OCI-LY1 (cell line): ENCODE measurements around the gene STYK1.

Experiments used
- H2AFZ ChIP-seq: fragments of 200-600 bp; sonication (generic), shearing (Covaris generic); 2 replicates; pipeline ENCODE4 v1.6.0; 2014; ENCODE audit warnings: antibody characterized with exemption, mild to moderate bottlenecking, low read length
- H3F3A ChIP-seq: fragments of 200-600 bp; sonication (generic), shearing (Covaris generic); 2 replicates; pipeline ENCODE4 v1.6.0; 2014; ENCODE audit warnings: mild to moderate bottlenecking, antibody characterized with exemption, low read length, moderate library complexity; ENCODE audit not compliant: insufficient read depth
- H3K27ac ChIP-seq: fragments of 200-600 bp; sonication (generic); 2 replicates; pipeline ENCODE4 v1.5.1; 2014; ENCODE audit warnings: low read length, mixed run types, mild to moderate bottlenecking, low read depth; ENCODE audit not compliant: poor library complexity, severe bottlenecking
- H3K27me3 ChIP-seq: fragments of 200-600 bp; sonication (generic); 2 replicates; pipeline ENCODE4 v1.6.0; 2014; ENCODE audit warnings: antibody characterized with exemption, mild to moderate bottlenecking, low read length, moderate library complexity; ENCODE audit not compliant: insufficient read depth
- H3K36me3 ChIP-seq: fragments of 200-600 bp; sonication (generic); 2 replicates; pipeline ENCODE4 v1.6.1; 2014; ENCODE audit warnings: mild to moderate bottlenecking, antibody characterized with exemption, low read length, moderate library complexity, mixed read lengths; ENCODE audit not compliant: insufficient read depth
- H3K4me1 ChIP-seq: fragments of 200-600 bp; sonication (generic); 2 replicates; pipeline ENCODE4 v1.5.1; 2014; ENCODE audit warnings: mild to moderate bottlenecking, low read length, moderate library complexity; ENCODE audit not compliant: insufficient read depth, severe bottlenecking
- H3K4me2 ChIP-seq: fragments of 200-600 bp; sonication (generic), shearing (Covaris generic); 2 replicates; pipeline ENCODE4 v1.6.1; 2014; ENCODE audit warnings: low read length
- H3K4me3 ChIP-seq: fragments of 200-600 bp; sonication (generic); 2 replicates; pipeline ENCODE4 v1.5.1; 2014; ENCODE audit warnings: low read length, low read depth, mild to moderate bottlenecking, mixed read lengths; ENCODE audit not compliant: poor library complexity, severe bottlenecking
- H3K79me2 ChIP-seq: fragments of 200-600 bp; shearing (Covaris generic); 2 replicates; pipeline ENCODE4 v1.6.1; 2016; ENCODE audit warnings: mixed run types, low read length, mixed read lengths; ENCODE audit not compliant: insufficient read depth
- H3K9ac ChIP-seq: fragments of 200-600 bp; sonication (generic), shearing (Covaris generic); 2 replicates; pipeline ENCODE4 v1.6.1; 2014; ENCODE audit warnings: mild to moderate bottlenecking, low read length, mixed read lengths
- H3K9me2 ChIP-seq: fragments of 200-600 bp; sonication (generic), shearing (Covaris generic); 2 replicates; pipeline ENCODE4 v1.6.1; 2014; ENCODE audit warnings: low read depth, mild to moderate bottlenecking, low read length, mixed read lengths
- H3K9me3 ChIP-seq: fragments of 200-600 bp; shearing (Covaris generic); 2 replicates; pipeline ENCODE4 v1.6.1; 2014; ENCODE audit warnings: low read length, mixed read lengths
- H4K20me1 ChIP-seq: fragments of 200-600 bp; sonication (generic), shearing (Covaris generic); 2 replicates; pipeline ENCODE4 v1.6.0; 2016; ENCODE audit warnings: mild to moderate bottlenecking, low read length; ENCODE audit not compliant: insufficient read depth
- EZH2 ChIP-seq: fragments of 200-600 bp; sonication (generic), shearing (Covaris generic); IDR thresholded peaks from 2 replicates; pipeline ENCODE4 v1.8.0; 2017; ENCODE audit warnings: borderline replicate concordance, mixed run types, mild to moderate bottlenecking, antibody characterized with exemption, low read length, moderate library complexity, mixed read lengths
- TF ChIP-seq, protein P1 (sequence below): fragments of 200-600 bp; sonication (generic), shearing (Covaris generic); IDR thresholded peaks from 2 replicates; pipeline ENCODE4 v1.5.1; 2017; ENCODE audit warnings: mild to moderate bottlenecking, antibody characterized with exemption, low read length, moderate library complexity, mixed read lengths

STYK1 gene

DNA sequence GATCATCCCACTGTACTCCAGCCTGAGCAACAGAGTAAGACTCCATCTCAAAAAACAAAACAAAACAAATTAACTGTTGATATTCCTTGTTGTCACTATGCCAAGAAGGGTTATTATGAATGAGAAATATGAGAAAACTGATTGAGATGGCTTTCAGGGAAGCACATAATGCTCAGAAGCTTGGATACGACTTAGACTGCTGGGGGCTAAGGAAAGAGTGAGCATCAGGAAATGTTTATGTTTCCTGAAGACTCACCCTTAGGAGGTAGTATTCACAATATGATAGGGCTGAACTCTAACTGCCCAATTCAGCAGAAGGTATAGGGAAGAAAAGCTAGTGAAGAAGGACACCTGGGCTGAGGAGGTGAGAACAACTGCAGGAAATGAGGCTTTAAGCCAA, 6.3 kb downstream of the STYK1 start:
- Histone ChIP-seq H3K27me3 (no peaks in the 10 kb centered on the region), H3K4me1 (peaks cover 31% of the 10 kb centered on the region), H4K20me1 (no peaks in the 10 kb centered on the region), H3K27ac (no peak overlapping the region), H3K4me3 (no peak overlapping the region), H3K4me2 (no peak overlapping the region), H3F3A (no peaks in the 10 kb centered on the region), H3K9me3 (no peaks in the 10 kb centered on the region), H3K9ac (no peak overlapping the region), H3K36me3 (no peaks in the 10 kb centered on the region), H2AFZ (no peak overlapping the region), H3K79me2 (no peaks in the 10 kb centered on the region), H3K9me2 (no peaks in the 10 kb centered on the region)
- no peak for TF ChIP-seq EZH2
- TF ChIP-seq, protein P1, sequence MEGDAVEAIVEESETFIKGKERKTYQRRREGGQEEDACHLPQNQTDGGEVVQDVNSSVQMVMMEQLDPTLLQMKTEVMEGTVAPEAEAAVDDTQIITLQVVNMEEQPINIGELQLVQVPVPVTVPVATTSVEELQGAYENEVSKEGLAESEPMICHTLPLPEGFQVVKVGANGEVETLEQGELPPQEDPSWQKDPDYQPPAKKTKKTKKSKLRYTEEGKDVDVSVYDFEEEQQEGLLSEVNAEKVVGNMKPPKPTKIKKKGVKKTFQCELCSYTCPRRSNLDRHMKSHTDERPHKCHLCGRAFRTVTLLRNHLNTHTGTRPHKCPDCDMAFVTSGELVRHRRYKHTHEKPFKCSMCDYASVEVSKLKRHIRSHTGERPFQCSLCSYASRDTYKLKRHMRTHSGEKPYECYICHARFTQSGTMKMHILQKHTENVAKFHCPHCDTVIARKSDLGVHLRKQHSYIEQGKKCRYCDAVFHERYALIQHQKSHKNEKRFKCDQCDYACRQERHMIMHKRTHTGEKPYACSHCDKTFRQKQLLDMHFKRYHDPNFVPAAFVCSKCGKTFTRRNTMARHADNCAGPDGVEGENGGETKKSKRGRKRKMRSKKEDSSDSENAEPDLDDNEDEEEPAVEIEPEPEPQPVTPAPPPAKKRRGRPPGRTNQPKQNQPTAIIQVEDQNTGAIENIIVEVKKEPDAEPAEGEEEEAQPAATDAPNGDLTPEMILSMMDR: no peak

GRCh38 chr12:10664499-10664898, 9.4 kb downstream of the STYK1 start:
- H3K4me2 ChIP-seq: no peak overlapping the region
- H3K9me3 ChIP-seq: no peaks in the 10 kb centered on the region
- H2AFZ ChIP-seq: no peak overlapping the region
- TF ChIP-seq, protein P1: no peak
- no peak for TF ChIP-seq EZH2
- H3K36me3 ChIP-seq: no peaks in the 10 kb centered on the region
- H3K79me2 ChIP-seq: no peaks in the 10 kb centered on the region
- no peak overlapping the region for H3K4me3 ChIP-seq
- H3K27me3 ChIP-seq: no peaks in the 10 kb centered on the region
- H4K20me1 ChIP-seq: no peaks in the 10 kb centered on the region
- H3K27ac ChIP-seq: no peak overlapping the region
- no peaks in the 10 kb centered on the region for H3K9me2 ChIP-seq
- H3K4me1 ChIP-seq: peaks cover 20% of the 10 kb centered on the region
- no peaks in the 10 kb centered on the region for H3F3A ChIP-seq
- H3K9ac ChIP-seq: no peak overlapping the region

- H3K4me3 ChIP-seq: no peak overlapping the region
- H2AFZ ChIP-seq: no peak overlapping the region
- no peaks in the 10 kb centered on the region for H3K9me2 ChIP-seq
- H3K9me3 ChIP-seq: no peaks in the 10 kb centered on the region
- no peak overlapping the region for H3K27ac ChIP-seq
- TF ChIP-seq EZH2: no peak
- TF ChIP-seq, protein P1: no peak
- no peaks in the 10 kb centered on the region for H3F3A ChIP-seq
- no peaks in the 10 kb centered on the region for H3K36me3 ChIP-seq
- H3K79me2 ChIP-seq: no peaks in the 10 kb centered on the region
- no peaks in the 10 kb centered on the region for H3K27me3 ChIP-seq
- no peaks in the 10 kb centered on the region for H4K20me1 ChIP-seq
- H3K4me1 ChIP-seq: peaks cover 14% of the 10 kb centered on the region
- H3K4me2 ChIP-seq: no peak overlapping the region
- no peak overlapping the region for H3K9ac ChIP-seq
Observed at GRCh38 chr12:10663869-10664268, 10.0 kb downstream of the STYK1 start.
